UCSD-AML1 (cell line): ENCODE measurements around the gene CKB.

Experiments used
- DNase-seq: peaks from one replicate; lab custom pipeline; 2025; ENCODE audit not compliant: unreplicated experiment; lab: John Stamatoyannopoulos, UW

Gene CKB

GRCh38 chr14:103539056-103539825 is 16.6 kb upstream of the CKB start:
- no peak for DNase-seq

- no peak for DNase-seq
Observed at GRCh38 chr14:103538291-103539055, 15.8 kb upstream of the CKB start.

DNA sequence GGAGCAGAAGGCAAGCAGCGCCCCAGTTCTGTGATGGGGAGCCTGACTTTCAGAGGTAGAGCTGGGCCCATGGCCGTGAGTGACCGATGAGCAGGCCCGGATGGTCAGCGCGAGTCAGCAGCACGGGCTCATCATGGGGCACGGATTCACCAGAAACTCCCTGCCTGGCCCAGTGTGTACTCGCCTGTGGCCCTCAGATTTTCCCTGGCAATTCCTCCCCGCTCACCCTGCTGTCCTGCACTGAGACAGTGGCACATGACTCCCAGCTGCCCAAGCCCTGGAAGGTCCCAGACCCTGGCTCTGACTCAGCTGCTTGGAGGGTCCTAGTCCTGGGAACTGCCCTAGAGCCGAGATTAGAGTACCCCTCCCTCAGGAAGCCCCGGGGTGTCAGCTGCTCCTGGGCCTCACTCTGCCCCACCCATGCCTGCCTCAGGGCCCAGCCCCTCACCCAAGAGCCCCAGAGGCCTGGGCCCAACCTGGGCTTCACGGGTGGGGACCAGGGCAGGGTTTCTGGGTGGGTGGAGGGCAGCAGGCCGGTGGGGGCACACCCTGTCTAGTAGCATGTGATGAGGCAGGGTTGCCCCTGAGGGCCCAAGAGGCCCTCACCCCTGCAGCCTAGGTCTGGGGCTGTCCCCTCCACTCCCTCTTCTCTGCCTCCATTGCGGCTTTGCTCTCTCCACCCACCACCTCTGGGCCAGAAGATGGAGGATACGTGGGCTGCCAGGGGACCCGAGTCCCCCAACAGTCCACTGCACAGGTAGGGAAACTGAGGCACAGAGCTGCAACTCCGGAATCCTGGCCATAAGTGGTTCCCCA is 14.8 kb upstream of the CKB start:
- no peak for DNase-seq

DNA sequence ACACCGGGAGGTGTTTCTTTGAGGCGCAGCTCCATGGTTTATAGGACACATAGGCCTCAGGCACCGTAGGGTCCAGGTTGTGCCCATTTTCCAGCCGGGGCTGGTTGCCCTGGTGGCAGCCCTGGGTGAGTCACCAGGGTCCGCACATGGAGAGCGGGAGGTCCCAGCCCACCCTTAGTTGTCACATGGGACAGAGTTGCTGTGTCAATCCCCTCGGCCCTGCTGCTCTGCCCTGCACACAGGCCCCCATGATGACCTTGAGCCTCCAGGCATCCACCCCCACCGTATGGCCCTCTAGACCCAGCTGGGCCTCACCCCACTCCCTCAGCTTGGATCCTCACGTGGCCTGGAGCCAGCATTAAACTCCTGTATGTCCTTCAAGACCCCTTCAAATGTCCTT is 14.1 kb upstream of the CKB start:
- DNase-seq: no peak

DNA sequence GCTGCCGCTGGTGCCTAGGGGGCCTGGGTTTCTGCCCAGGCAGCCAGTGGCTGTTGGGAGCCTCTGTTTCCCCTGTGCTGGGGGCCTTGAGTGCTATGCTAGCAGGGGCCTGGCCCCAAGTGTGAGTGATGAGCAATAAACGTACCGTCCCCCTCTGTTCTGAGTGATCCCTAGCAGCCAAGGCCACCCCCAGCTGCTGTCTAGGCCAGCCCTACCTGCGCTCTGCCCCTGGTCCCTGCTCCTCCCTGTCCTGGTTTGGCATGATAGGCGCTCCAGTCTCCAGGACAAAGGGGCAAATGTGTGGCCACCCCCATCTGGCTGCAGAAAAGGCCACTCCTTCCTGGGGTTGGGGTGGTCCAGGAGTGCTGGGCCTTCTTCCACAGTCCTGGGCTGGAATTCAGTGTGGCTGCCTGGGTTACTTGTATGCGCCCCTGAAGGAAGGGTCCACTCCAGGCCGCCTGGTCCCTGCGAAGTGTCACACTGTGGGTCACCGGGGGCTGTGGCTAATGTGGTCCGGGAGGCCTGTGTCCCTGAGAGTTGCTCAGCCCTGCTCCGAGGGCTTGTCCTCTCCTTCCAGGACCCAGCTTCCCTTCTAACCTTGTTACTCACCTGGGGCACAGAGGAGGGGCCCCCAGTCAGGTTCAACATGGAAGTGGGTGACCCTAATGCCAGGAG is 13.4 kb upstream of the CKB start:
- no peak for DNase-seq

DNA sequence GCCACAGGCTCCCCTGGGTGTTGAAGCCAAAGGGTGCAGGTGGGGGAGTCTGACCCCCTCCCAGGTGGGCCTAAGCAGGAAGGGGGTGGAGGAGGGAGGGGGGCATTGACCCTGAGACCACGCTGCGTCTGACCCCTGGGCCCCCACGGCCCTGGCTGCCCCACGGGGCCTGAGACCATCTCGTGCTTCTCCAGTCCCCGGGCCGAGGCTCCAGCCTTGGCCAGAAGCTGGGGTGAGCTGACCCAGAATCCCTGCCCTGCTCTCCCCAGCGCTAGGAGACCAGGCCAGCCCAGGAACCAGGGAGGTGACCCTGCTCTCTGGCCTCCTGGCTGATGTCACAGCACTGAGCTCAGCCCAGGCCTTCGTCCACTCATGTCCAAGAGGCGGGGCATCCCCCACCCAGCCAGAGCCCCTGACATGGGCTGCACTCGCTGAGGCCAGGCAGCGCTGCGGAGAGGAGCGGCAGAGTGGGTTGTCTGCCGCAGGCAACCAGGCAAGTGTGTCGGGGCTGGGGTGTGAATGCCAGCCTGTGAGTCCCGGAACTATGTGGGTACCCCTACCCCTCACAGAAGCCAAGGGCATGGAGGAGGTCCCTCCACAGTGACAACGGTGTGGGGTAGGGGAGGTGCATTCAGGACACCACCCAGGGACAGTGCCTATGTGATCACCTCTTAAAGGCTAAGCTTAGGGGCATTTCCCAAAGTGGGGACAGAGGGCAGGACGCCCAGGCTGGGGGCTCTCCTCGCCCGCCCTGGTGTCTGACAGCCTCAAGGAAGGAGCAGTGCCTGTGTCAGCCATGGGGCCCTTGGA is 12.7 kb upstream of the CKB start:
- DNase-seq: no peak

DNA sequence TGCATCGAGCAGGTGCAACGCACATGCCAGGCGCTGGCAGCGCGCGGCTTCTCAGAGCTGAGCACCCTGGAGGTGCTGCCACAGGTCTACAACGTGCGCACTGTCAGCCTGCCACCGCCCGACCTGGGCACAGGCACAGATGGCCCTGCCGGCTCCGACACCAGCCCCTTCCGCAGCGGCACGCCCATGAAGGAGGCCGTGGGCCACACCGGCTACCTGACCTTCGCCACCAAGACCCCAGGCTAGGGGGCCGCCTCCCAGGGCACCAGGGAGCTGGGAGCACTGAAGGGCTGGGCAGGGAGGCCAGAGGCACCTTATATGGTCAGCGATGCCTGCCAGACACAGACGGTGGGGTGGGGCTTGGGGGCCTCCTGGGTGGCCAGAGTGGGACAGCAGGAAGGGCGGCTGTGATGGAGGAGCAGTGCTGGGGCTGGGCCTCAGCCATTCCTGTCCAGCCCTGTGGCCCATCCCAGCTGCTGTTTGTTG is 12.0 kb upstream of the CKB start:
- DNase-seq: no peak

GRCh38 chr14:103533999-103534575 is 11.5 kb upstream of the CKB start:
- DNase-seq: no peak

DNA sequence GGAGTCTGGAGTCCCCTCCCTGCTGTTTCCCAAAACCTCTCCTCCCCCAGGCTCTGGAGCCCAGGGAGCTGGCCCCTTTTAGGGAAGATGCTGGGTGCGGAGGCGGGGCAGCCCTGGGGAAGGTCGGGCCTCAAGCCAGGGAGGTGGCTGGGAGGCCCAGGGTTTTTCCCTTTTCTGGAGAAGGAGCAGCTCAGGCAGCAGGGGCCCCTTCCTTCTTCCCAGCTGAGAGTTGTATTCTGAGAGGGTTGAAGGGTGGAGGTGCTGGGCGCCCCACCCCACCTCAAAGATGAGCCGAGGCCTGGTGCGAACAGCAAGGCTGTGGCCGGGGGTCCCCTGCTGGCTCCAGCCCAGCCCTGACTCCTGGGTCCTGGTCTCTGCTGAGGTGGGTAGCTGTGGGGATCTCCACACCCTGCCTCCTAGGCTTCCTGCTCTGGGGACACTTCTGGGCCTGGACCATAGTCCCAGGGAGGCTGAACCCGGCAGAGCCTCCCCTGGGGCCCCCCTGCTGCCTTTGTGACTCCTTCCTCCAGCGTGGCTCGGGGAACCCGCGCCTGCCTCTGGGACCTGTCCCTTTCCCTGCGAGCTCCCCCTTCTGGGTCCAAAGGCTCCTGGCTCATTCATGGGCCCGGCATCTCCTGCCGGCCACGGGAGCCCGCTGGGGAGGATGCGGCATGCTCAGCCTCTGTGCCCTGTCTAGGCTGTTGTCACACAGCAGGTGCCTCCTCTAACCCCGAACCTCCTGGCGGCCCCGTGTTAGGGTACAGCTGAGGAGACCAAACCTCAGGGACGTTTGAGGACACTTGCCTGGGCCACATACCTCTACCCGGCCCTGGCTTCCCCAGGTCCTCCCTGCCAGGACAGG is 10.7 kb upstream of the CKB start:
- DNase-seq: no peak

DNA sequence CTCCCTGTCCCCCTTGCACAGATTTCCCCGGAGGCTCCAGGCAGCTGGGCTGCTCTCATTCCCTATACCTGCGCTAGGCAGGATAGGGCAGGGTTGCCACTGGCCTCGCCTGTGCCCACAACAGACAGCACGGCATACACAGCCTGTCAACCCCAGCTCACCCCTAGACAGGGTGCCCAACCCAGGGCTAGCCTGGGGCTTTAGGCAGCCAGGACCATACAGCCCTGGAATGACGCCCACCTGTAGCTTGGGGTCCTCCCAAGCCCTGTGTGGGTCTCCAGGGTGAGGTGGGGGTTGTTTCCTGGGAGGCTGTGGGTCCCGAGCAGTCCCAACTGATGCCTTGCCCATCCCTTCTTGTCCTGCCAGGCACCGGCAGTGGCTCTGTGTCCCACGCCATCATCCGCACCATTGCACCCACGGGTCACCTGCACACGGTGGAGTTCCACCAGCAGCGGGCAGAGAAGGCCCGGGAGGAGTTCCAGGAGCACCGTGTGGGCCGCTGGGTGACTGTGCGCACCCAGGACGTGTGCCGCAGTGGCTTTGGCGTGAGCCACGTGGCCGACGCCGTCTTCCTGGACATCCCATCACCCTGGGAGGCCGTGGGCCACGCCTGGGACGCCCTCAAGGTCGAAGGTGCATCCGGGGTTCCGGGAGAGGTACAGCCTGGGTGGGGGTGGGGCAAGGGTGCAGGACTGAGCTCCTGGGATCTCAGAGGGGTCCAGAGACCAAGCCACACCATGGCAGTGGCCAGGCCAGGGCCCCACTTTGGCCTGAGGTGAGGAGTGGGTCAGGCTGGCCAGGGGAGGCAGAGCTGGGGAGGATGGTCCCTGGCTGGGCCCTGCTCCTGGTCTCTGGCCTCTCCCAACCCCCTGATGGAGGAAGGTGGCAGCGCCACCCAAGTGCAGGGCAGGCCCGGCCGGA is 9.8 kb upstream of the CKB start:
- no peak for DNase-seq

DNA sequence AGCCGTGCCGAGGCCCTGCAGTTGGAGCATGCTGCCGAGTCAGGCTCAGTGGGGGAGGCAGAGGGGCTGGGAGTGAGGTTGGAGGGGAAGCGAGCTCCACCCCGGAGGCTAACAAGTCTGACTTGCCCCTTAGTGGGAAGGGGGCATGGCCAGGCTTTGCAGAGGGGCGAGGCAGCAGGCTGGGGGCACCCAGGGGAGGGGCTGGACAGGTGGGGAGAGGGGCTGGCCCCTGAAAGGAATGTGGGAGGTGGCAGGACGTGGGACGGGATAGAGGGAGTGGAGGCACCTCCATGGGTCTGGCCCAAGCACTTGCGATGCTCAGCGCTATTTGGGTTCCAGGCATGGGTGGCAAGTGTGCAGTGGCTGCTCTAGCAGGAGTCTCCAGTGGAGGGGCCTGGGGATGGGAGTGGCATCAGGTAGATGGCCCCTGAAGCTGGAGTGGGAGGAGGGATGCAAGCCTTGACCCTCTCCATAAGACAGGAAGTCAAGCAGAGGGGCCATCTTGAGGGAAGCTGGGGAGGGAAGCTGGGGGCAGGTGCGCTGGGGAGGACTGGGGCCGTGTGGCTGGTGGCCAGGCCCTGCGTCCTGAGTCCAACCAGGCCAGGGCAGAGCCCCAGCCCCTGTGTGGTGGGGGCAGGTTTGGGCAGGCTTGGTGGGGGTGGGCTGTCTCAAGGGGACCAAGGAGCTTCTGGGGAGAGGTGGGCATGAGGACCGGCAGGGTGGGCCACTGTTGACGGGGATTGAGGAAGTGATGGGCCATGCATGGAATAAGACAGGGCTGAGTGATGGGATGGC is 9.0 kb upstream of the CKB start:
- DNase-seq: no peak

- DNase-seq: no peak
Observed at GRCh38 chr14:103530831-103531230, 8.2 kb upstream of the CKB start.

DNA sequence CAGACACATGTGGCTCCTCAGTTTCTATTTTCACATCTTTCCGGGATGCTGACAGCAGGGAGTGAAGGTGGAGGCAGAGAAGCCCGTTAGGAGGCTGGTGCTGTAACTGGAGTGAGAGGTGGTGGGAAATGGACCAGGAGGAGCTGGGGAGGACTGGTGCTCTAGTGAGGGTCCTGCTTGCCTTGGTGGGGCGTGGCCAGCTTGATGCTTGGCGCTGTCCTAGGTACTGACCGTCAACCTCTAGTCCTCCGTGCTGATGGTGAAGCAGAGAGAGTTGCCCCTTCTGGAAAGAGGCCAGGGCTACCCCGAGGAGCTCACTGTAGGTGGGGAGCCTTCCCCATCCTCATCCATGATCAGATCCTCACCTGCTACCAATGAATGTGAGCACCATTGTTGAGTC is 7.8 kb upstream of the CKB start:
- DNase-seq: no peak

- DNase-seq: no peak
Observed at GRCh38 chr14:103529383-103530365, 7.0 kb upstream of the CKB start.

DNA sequence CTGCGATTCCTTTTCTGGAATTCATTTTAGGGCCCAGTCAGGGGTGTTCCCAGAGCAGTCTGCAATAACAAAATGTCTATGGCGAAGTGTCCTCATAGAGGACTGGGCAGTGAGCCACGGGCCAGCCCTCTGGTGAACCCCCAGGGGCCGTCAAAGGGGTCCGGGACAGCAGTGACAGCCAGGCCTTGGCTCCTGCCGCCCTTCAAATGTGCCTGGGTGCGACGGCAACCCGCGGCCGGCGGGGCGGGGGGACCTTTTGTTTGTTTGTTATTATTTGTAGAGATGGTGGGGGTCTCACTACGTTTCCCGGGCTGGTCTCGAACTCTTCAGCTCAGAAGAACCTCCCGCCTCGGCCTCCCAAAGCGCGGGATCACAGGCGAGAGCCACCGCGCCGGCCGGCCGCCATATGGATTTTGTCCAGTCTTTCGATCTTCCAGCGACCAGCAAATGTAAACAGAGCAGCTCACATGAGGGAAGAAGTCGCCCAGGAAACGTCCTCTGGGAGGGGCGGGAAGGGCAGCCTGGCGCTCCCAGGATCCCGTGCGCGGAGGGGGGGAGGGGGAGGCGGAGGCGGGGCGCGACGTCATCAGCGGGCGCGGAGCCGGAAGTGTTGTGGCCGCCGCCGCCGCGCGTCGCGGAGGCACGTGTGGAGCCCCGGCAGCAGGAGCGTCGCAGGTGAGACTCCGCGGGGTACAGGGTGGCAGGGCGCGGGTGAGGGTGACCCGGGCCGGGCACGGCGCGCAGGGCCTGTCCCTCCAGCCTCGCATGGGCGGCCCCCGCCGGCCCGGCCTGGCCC is 6.2 kb upstream of the CKB start, which contains the start of gene TRMT61A:
TRMT61A (plus strand) TSS at position 610 of the 796 bp plus-strand sequence. CDS start 783 bp downstream, outside the sequence.
- DNase-seq: peak; percentile 81
